Measurements from ENCODE around the gene TYROBP. TPM values are rescaled to one million over a fixed set of nuclear protein-coding genes. Genes with fewer than 3 reads are reported as not detected.

Gene TYROBP
- total RNA-seq, result not detected in 2 replicates

DNA sequence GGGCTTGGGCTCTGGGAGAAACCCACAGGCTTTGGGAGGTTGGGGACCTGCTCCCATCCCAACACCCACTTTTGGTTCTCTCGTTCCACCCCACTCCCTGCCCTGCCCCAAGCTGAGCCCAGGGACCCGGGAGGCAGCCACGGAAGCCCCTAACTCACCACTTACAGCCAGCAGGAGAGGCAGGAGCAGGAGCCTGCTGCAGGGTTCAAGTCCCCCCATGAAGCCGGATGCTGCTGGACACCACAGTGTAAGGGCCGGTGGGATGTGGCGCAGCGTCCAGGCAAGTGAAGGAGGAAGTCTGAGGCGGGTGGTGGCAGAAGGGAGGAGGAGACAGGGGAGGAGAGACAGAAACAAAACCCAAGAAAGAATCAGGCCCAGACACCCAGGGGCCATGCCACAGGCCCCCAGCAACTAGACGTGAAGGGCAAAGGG lies at the start of gene TYROBP:
TSS of gene TYROBP (minus strand) at position 286 of the 432 bp plus-strand sequence. CDS start at position 219, 67 bp downstream.

DNA sequence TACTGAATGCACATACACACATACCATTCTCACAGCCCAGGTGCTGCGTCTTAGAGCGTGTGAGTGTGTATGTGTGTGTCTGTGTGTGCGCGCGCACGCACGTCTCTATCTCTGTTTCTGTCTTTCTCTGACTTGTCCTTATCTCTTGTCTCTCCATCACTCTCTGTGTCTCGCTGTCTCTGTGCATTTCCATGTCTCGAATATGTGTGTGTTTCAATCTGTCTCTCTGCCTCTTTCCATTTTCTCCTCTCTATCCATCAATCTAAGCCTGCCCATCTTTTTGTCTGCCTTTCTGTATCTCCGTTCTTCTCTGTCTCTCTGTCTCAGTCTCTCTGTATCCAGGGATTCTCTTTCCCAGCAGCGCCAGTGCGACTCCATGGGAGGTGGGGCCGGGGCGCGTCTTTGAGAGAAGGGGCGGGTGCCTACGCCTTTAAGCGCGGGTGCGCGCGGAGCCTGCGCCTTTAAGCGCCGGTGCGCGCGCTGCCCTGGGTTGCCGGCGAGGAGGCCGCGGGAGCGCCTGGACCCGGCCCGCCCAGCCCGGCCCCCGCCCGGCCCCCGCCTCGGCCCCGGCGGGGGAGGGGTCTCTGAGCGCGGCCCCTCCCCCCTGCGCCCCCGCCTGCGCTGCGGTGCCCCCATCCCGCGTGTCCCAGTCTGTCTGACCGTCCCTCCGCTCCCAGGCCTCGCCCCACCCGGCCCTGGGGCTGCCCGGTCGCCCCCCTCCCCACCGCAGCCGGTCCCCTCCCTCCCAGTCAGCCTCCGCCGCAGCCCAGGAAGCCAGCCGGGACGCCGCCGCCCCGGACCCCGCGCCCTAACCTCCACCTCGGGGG lies 28.0 kb upstream of the TYROBP start, which contains the start of gene LRFN3:
TSS of gene LRFN3 (plus strand) at position 464 of the 827 bp plus-strand sequence. CDS start 3,052 bp downstream, outside the sequence.

GRCh38 chr19:35901854-35902661 lies 6.0 kb downstream of the TYROBP start, which contains the start of gene HCST:
Gene HCST, plus strand, starts transcription at chr19:35902529. Its CDS starts 65 bp downstream, at chr19:35902594.

GRCh38 chr19:35868172-35868822 lies 39.8 kb downstream of the TYROBP start, which contains the start of gene APLP1:
Gene APLP1, plus strand, starts transcription at chr19:35868574. Its CDS starts 63 bp downstream, at chr19:35868637.

GRCh38 chr19:35856546-35857149 lies 51.4 kb downstream of the TYROBP start, which contains the start of gene KIRREL2:
Gene KIRREL2, plus strand, starts transcription at chr19:35856911. Its CDS starts 209 bp downstream, at chr19:35857120.

Other genes with a start within 250 kb of the TYROBP start
- not detected in 2 replicates for gene UPK1A, start 241.8 kb downstream of the TYROBP start, total RNA-seq
- gene ZBTB32, start 203.7 kb downstream of the TYROBP start, total RNA-seq, result not detected in 2 replicates
- gene KMT2B, start 190.3 kb downstream of the TYROBP start, total RNA-seq, result 6.7 and 7.9 TPM in 2 replicates
- gene IGFLR1, start 165.8 kb downstream of the TYROBP start, total RNA-seq, result not detected in 2 replicates
- 3.2 and 5.3 TPM in 2 replicates for gene U2AF1L4, start 162.9 kb downstream of the TYROBP start, total RNA-seq
- gene PSENEN, start 162.6 kb downstream of the TYROBP start, total RNA-seq, result 15.9 and 18.1 TPM in 2 replicates
- 6.4 and 8.0 TPM in 2 replicates for gene LIN37, start 159.7 kb downstream of the TYROBP start, total RNA-seq
- 0.43 TPM in 1 of 2 replicates, not detected in the other for gene HSPB6, start 151.3 kb downstream of the TYROBP start, total RNA-seq
- gene PROSER3, start 150.1 kb downstream of the TYROBP start, total RNA-seq, result 2.9 and 4.0 TPM in 2 replicates
- under 0.01 TPM in 1 of 2 replicates, not detected in the other for gene ARHGAP33, start 132.7 kb downstream of the TYROBP start, total RNA-seq
- not detected in 2 replicates for gene PRODH2, start 95.5 kb downstream of the TYROBP start, total RNA-seq
- not detected in 2 replicates for gene NPHS1, start 55.8 kb downstream of the TYROBP start, total RNA-seq
- gene KIRREL2, start 51.4 kb downstream of the TYROBP start, total RNA-seq, result not detected in 2 replicates
- 1.7 TPM in 1 of 2 replicates, not detected in the other for gene APLP1, start 39.7 kb downstream of the TYROBP start, total RNA-seq
- gene NFKBID, start 7.8 kb downstream of the TYROBP start, total RNA-seq, result 3.8 and 7.2 TPM in 2 replicates
- not detected in 2 replicates for gene HCST, start 5.8 kb downstream of the TYROBP start, total RNA-seq
- gene LRFN3, start 28.1 kb upstream of the TYROBP start, total RNA-seq, result 1.7 and 2.1 TPM in 2 replicates
- 14.2 and 26.9 TPM in 2 replicates for gene SDHAF1, start 86.9 kb upstream of the TYROBP start, total RNA-seq
- gene SYNE4, start 100.5 kb upstream of the TYROBP start, total RNA-seq, result 9.4 and 12.4 TPM in 2 replicates
- 16.0 and 19.0 TPM in 2 replicates for gene ALKBH6, start 105.9 kb upstream of the TYROBP start, total RNA-seq
- 0.24 TPM in 1 of 2 replicates, not detected in the other for gene CLIP3, start 124.6 kb upstream of the TYROBP start, total RNA-seq
- 0.72 and 3.6 TPM in 2 replicates for gene THAP8, start 146.0 kb upstream of the TYROBP start, total RNA-seq
- gene WDR62, start 146.6 kb upstream of the TYROBP start, total RNA-seq, result 0.21 and 0.72 TPM in 2 replicates
- gene OVOL3, start 202.8 kb upstream of the TYROBP start, total RNA-seq, result not detected in 2 replicates
- 62.7 and 85.5 TPM in 2 replicates for gene POLR2I, start 206.6 kb upstream of the TYROBP start, total RNA-seq
- gene TBCB, start 207.2 kb upstream of the TYROBP start, total RNA-seq, result 139 and 206 TPM in 2 replicates
- gene CAPNS1, start 231.8 kb upstream of the TYROBP start, total RNA-seq, result 121 and 205 TPM in 2 replicates
- gene COX7A1, start 244.2 kb upstream of the TYROBP start, total RNA-seq, result 0.48 and 3.0 TPM in 2 replicates